ENCODE data around the gene NYNRIN. TPM values are rescaled to one million over a fixed set of nuclear protein-coding genes. Genes with fewer than 3 reads are reported as not detected.

The NYNRIN gene
- total RNA-seq, 1 experiment from 2014 or later: 0.27 TPM

DNA sequence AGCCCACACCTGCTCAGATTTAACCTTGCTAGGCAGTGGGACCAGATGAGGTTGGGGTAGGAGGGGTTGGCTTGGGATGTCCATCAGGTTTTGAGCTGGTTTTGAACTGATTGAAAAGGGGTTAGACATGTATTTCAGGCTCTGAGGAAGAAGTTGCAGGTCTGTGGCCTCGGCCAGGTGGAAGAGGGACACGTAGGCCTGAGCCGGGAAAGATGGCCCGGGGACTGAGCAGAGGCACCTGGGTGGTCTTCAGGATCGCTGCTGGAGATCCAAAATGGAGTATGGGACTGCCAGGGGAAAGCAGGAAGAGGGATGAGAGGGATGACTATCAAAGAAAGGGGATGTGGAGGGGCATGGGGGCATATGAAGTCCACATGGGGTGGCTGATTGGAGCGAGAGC lies 7.6 kb downstream of the NYNRIN start:
- H3K79me2 ChIP-seq (ENCODE audit: insufficient read depth, low read length): no peaks in the 10 kb centered on the region
- POLR2A ChIA-PET: no interaction called here

More for the DNA sequence above, 7.6 kb downstream of the NYNRIN start:
- H3K27ac ChIP-seq (ENCODE audit: low read depth, low read length): no peak overlapping the region
- no peak for ATAC-seq
- no peak overlapping the region for H2AFZ ChIP-seq (ENCODE audit: low read depth, low read length, poor library complexity, severe bottlenecking)
- TF ChIP-seq FOSL1 (IDR thresholded peaks at IDR 0.05; ENCODE audit: low read depth): no peak
- TF ChIP-seq, protein P1, sequence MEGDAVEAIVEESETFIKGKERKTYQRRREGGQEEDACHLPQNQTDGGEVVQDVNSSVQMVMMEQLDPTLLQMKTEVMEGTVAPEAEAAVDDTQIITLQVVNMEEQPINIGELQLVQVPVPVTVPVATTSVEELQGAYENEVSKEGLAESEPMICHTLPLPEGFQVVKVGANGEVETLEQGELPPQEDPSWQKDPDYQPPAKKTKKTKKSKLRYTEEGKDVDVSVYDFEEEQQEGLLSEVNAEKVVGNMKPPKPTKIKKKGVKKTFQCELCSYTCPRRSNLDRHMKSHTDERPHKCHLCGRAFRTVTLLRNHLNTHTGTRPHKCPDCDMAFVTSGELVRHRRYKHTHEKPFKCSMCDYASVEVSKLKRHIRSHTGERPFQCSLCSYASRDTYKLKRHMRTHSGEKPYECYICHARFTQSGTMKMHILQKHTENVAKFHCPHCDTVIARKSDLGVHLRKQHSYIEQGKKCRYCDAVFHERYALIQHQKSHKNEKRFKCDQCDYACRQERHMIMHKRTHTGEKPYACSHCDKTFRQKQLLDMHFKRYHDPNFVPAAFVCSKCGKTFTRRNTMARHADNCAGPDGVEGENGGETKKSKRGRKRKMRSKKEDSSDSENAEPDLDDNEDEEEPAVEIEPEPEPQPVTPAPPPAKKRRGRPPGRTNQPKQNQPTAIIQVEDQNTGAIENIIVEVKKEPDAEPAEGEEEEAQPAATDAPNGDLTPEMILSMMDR (IDR thresholded peaks at IDR 0.05 in 2 of 3, conservative IDR thresholded peaks at IDR 0.05 in 1 of 3; ENCODE audit: borderline replicate concordance in 1 of 3, insufficient read depth in 1 of 3, low read depth in 2 of 3, low read length in 2 of 3): no peak
- no peak for TF ChIP-seq RAD21 (IDR thresholded peaks at IDR 0.05; ENCODE audit: low read depth)
- no peak for TF ChIP-seq ZNF274 (IDR thresholded peaks at IDR 0.05; ENCODE audit: low read depth, low read length)
- no peak for TF ChIP-seq EZH2 (IDR thresholded peaks at IDR 0.05)
- no peak for TF ChIP-seq JUND (IDR thresholded peaks at IDR 0.05)
- TF ChIP-seq MAX (IDR thresholded peaks at IDR 0.05): no peak
- no peak for TF ChIP-seq ATF3 (IDR thresholded peaks at IDR 0.05)
- no peak for TF ChIP-seq EGR1 (IDR thresholded peaks at IDR 0.05; ENCODE audit: low read depth)
- no peak for TF ChIP-seq YY1 (IDR thresholded peaks at IDR 0.05; ENCODE audit: extremely low read depth, insufficient replicate concordance, low read depth, low read length)
- no peak for TF ChIP-seq ZBTB33 (IDR thresholded peaks at IDR 0.05; ENCODE audit: extremely low read depth, insufficient replicate concordance, low read length)
- TF ChIP-seq ZFX (IDR thresholded peaks at IDR 0.05): no peak
- no peak for TF ChIP-seq SRF (IDR thresholded peaks at IDR 0.05; ENCODE audit: low read depth)
- TF ChIP-seq TCF7L2 (IDR thresholded peaks at IDR 0.05; ENCODE audit: borderline replicate concordance, extremely low read depth, insufficient read depth, insufficient read length): no peak
- TF ChIP-seq CEBPB (IDR thresholded peaks at IDR 0.05; ENCODE audit: low read depth): no peak
- TF ChIP-seq SP1 (IDR thresholded peaks at IDR 0.05; ENCODE audit: low read depth): no peak
- TF ChIP-seq, protein P2, sequence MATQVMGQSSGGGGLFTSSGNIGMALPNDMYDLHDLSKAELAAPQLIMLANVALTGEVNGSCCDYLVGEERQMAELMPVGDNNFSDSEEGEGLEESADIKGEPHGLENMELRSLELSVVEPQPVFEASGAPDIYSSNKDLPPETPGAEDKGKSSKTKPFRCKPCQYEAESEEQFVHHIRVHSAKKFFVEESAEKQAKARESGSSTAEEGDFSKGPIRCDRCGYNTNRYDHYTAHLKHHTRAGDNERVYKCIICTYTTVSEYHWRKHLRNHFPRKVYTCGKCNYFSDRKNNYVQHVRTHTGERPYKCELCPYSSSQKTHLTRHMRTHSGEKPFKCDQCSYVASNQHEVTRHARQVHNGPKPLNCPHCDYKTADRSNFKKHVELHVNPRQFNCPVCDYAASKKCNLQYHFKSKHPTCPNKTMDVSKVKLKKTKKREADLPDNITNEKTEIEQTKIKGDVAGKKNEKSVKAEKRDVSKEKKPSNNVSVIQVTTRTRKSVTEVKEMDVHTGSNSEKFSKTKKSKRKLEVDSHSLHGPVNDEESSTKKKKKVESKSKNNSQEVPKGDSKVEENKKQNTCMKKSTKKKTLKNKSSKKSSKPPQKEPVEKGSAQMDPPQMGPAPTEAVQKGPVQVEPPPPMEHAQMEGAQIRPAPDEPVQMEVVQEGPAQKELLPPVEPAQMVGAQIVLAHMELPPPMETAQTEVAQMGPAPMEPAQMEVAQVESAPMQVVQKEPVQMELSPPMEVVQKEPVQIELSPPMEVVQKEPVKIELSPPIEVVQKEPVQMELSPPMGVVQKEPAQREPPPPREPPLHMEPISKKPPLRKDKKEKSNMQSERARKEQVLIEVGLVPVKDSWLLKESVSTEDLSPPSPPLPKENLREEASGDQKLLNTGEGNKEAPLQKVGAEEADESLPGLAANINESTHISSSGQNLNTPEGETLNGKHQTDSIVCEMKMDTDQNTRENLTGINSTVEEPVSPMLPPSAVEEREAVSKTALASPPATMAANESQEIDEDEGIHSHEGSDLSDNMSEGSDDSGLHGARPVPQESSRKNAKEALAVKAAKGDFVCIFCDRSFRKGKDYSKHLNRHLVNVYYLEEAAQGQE (IDR thresholded peaks at IDR 0.05; ENCODE audit: low read depth): no peak
- no peak for TF ChIP-seq CBX3 (IDR thresholded peaks at IDR 0.05; ENCODE audit: low read depth)
- no peak for TF ChIP-seq EZH2phosphoT487 (IDR thresholded peaks at IDR 0.05; ENCODE audit: borderline replicate concordance)
- no peaks in the 10 kb centered on the region for H3K4me1 ChIP-seq (ENCODE audit: control insufficient read depth in 1 of 2, insufficient read depth in 2 of 2, low read length in 2 of 2)
- no peaks in the 10 kb centered on the region for H3K9me3 ChIP-seq (ENCODE audit: control insufficient read depth in 1 of 2, insufficient read depth in 1 of 2, low read depth in 1 of 2, low read length in 2 of 2)
- H3K4me2 ChIP-seq (ENCODE audit: low read length): no peak overlapping the region
- H3K9me2 ChIP-seq (ENCODE audit: insufficient read depth): no peaks in the 10 kb centered on the region
- no peaks in the 10 kb centered on the region for H3K36me3 ChIP-seq (ENCODE audit: control insufficient read depth in 1 of 2, insufficient read depth in 2 of 2, low read length in 2 of 2)
- no peak for DNase-seq (ENCODE audit: low read depth, low spot score)
- H4K20me1 ChIP-seq (ENCODE audit: insufficient read depth): no peaks in the 10 kb centered on the region
- BruUV-seq (replicated peaks): no TSS peak
- no peak overlapping the region for H3K9ac ChIP-seq (ENCODE audit: low read length)
- ChIA-PET RAD21 (ENCODE audit: low non-redundant PET in 1 of 2, low total read pairs in 2 of 2, uncharacterized antibody in 2 of 2, unreplicated experiment in 2 of 2) (no interaction called here), CTCF (interaction anchor here (0.6 to 1.0 kb wide), 2 partner anchors 30 to 164 kb away, joined by 3 to 4 read pairs; partner anchors contain the start of gene TINF2)
- intact Hi-C loops (cut with micrococcal nuclease): no loop called here
- no peak overlapping the region for H3K4me3 ChIP-seq (replicated peaks in 1 of 2; ENCODE audit: low read depth in 1 of 2, low read length in 2 of 2)
- no peaks in the 10 kb centered on the region for H3K27me3 ChIP-seq (ENCODE audit: insufficient read depth, low read length)

Measured in HCT116 (cell line).